KMS-11 (cell line): ENCODE measurements around the gene EDN3.
"Not testable (repeated sequence)": the region's sequence is repeated elsewhere in the genome, so short reads cannot be mapped to it uniquely, and the experiment has no call there.

ENCODE experiments used
- H2AFZ ChIP-seq: fragments of 200-600 bp; sonication (generic); 2 replicates; pipeline ENCODE4 v1.6.1; 2016; ENCODE audit warnings: antibody characterized with exemption, mixed run types, low read depth
- H3K27ac ChIP-seq: fragments of 200-600 bp; sonication (generic); 2 replicates; pipeline ENCODE4 v1.6.1; 2016; ENCODE audit warnings: mild to moderate bottlenecking, mixed run types
- H3K27me3 ChIP-seq: fragments of 200-600 bp; sonication (generic); 2 replicates; pipeline ENCODE4 v1.6.1; 2017; ENCODE audit warnings: mild to moderate bottlenecking, low read depth, mixed run types, moderate library complexity; ENCODE audit not compliant: insufficient read depth
- H3K36me3 ChIP-seq: fragments of 200-600 bp; sonication (generic); 2 replicates; pipeline ENCODE4 v1.6.1; 2017; ENCODE audit warnings: mild to moderate bottlenecking, mixed run types; ENCODE audit not compliant: insufficient read depth
- H3K4me1 ChIP-seq: fragments of 200-600 bp; sonication (generic); 2 replicates; pipeline ENCODE4 v1.6.1; 2016; ENCODE audit warnings: mild to moderate bottlenecking, low read depth, mixed run types; ENCODE audit not compliant: poor library complexity, severe bottlenecking
- H3K4me2 ChIP-seq: fragments of 200-600 bp; sonication (generic); 2 replicates; pipeline ENCODE4 v1.7.0; 2016; ENCODE audit warnings: mild to moderate bottlenecking, mixed run types
- H3K4me3 ChIP-seq: fragments of 200-600 bp; sonication (generic); IDR thresholded peaks from 2 replicates; pipeline ENCODE4 v1.6.1; 2017; ENCODE audit warnings: low read depth, low read length, mixed read lengths; ENCODE audit not compliant: insufficient read depth
- H3K79me2 ChIP-seq: fragments of 200-600 bp; sonication (generic); 2 replicates; pipeline ENCODE4 v1.6.1; 2016; ENCODE audit warnings: low read depth, mixed run types; ENCODE audit not compliant: insufficient read depth
- H3K9ac ChIP-seq: fragments of 200-600 bp; sonication (generic); 2 replicates; pipeline ENCODE4 v1.6.1; 2016; ENCODE audit warnings: mild to moderate bottlenecking, mixed run types
- H4K20me1 ChIP-seq: fragments of 200-600 bp; sonication (generic); 2 replicates; pipeline ENCODE4 v1.6.1; 2016; ENCODE audit warnings: mild to moderate bottlenecking, mixed run types; ENCODE audit not compliant: insufficient read depth
- CTCF ChIP-seq: fragments of 200-600 bp; sonication (generic); conservative IDR thresholded peaks from 2 replicates; pipeline ENCODE4 v1.6.1; 2017; ENCODE audit warnings: low read depth, mild to moderate bottlenecking, antibody characterized with exemption, low read length, moderate library complexity, mixed read lengths

EDN3 gene

DNA sequence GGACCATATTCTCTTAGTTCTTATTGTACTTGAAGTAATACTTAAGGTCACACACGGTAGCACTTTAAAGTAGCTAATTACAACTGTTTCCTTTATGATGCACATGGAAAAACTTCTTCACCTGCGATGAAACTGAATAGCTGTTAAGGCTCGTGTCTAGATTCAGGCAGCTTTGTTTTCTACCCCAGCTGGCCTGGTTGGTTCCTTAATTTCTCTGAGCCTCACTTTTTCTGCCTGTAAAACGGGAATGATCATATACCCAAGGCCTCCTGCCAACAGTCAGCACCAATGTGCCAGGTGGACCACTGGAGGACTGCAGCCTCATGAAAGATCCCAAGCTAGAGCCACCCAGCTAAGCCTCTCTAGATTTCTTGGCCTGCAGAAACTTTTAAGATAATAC lies 35.0 kb downstream of the EDN3 start:
- Histone ChIP-seq H2AFZ (no peak overlapping the region), H3K4me1 (peaks cover 3% of the 10 kb centered on the region), H4K20me1 (no peaks in the 10 kb centered on the region), H3K4me3 (no peak overlapping the region), H3K27me3 (peaks cover 15% of the 10 kb centered on the region; the same call in 1 of the 2 replicates), H3K36me3 (no peaks in the 10 kb centered on the region), H3K79me2 (no peaks in the 10 kb centered on the region), H3K27ac (peak overlapping the region; percentile 19; the same call in 1 of the 2 replicates), H3K9ac (no peak overlapping the region), H3K4me2 (no peak overlapping the region; the same call in 1 of the 2 replicates)
- TF ChIP-seq CTCF, result no peak

DNA sequence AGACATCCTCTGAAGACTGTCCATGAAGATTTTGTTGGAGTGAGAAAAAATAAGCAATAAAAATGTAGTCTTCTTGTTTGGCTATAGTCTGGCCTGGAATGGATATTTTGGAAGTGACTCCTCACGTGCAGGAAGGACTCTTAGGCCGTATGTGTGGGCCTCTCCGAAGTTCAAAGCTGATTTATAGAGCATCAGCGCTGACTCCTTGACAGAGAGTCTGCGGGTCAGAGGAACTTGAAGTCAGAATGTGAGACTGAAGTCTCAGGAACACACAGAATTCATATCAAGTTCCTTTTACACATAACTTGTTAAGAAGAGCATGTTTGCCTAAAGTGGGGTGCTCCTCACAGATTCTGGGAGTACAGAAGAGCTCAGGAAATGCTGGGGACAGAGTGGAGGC lies 36.1 kb downstream of the EDN3 start:
- Histone ChIP-seq H3K27ac (no peak overlapping the region), H3K4me1 (peaks cover 3% of the 10 kb centered on the region), H3K9ac (no peak overlapping the region), H2AFZ (no peak overlapping the region), H3K27me3 (peaks cover 4% of the 10 kb centered on the region; the same call in 1 of the 2 replicates), H4K20me1 (no peaks in the 10 kb centered on the region), H3K4me3 (no peak overlapping the region), H3K36me3 (no peaks in the 10 kb centered on the region), H3K79me2 (no peaks in the 10 kb centered on the region), H3K4me2 (no peak overlapping the region)
- no peak for TF ChIP-seq CTCF

- not testable (repeated sequence) for H3K27ac ChIP-seq, H4K20me1 ChIP-seq, H3K79me2 ChIP-seq, H3K9ac ChIP-seq, H2AFZ ChIP-seq, H3K27me3 ChIP-seq, H3K36me3 ChIP-seq, H3K4me3 ChIP-seq, H3K4me2 ChIP-seq, H3K4me1 ChIP-seq
Measured at GRCh38 chr20:59338444-59338843, 38.0 kb downstream of the EDN3 start.

DNA sequence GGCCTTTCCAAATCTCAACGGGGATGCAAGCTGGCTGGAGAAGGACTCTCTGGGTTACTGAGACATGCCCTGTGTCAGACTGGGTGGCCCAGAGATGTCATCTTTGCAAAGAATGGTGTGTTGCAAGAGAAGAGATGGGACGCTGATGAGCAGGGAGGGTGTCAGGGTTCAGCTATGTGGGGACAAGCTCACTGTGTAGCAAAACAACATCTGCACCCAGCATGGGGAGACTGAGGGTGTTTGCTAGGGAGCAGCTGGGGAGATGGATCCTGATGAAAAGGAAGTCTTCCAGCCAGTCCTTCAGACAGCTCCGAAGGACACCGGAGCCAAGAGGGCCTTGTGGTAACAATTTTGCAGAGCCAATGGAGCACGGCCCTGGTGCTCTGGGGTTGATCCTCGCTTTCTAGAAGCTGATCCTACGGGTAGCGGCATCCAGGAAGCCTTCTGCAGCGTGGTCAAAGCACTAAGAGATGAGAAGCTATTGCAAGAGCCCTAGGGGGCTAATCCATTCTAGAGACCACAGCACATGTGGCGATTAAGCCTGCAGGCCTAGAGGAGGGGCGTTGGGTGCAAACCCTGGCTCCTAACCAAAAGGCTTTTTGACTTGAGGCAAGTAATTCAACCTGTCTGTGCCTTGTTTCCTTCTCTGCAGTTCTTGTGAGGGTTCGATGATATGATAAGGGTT lies 39.9 kb downstream of the EDN3 start:
- no peak for TF ChIP-seq CTCF
- no peaks in the 10 kb centered on the region for H3K79me2 ChIP-seq

DNA sequence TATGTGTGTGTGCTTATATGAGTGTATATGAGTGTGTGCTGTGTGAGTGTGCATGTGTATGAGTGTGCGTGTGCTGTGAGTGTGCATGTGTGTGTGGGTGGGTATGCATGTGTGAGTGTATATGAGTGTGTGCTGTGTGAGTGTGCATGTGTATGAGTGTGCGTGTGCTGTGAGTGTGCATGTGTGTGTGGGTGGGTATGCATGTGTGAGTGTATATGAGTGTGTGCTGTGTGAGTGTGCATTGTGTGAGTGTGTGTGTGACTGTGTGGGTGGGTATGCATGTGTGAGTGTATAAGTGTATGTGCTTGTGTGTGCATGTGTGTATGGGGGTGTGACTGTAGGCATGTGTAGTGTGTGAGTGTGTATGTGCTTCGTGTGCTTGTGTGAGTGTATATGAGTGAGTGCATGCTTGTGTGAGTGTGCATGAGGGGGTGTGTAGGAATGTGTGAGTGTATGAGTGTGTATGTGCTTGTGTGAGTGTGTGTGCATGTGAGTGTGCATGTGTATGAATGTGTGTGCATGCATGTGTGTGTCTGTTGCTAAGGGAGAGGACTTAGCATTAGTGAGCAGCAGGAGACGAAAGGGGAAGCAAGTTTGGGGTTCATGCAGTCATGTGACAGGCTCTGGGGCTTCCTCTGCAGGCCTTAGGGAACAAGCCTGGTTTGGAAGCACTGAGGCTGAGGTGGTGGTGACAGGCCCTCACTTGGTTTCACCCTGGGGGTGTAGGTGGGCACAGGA lies 41.0 kb downstream of the EDN3 start:
- H3K27me3 ChIP-seq, H3K36me3 ChIP-seq, H3K4me2 ChIP-seq, H3K4me3 ChIP-seq, H3K27ac ChIP-seq, H2AFZ ChIP-seq, H3K79me2 ChIP-seq, H3K9ac ChIP-seq, H4K20me1 ChIP-seq, H3K4me1 ChIP-seq: not testable (repeated sequence)

More for the DNA sequence above, 39.9 kb downstream of the EDN3 start:
- Histone ChIP-seq H3K4me3 (no peak overlapping the region), H3K27ac (no peak overlapping the region), H3K4me1 (no peaks in the 10 kb centered on the region), H3K4me2 (no peak overlapping the region), H2AFZ (no peak overlapping the region), H3K9ac (no peak overlapping the region), H4K20me1 (no peaks in the 10 kb centered on the region), H3K36me3 (no peaks in the 10 kb centered on the region), H3K27me3 (peaks cover 3% of the 10 kb centered on the region; the same call in 1 of the 2 replicates)
